Stimulated activated CD4-positive, alpha-beta T cell treated with anti-CD3 and anti-CD28 coated beads, TNF-alpha, amount 100 ng/mL, for 4 hours (primary cell): ENCODE results near the gene PKMYT1.
A peak's percentile ranks its signal among the peaks of the same experiment; 100 is the strongest.

Experiments used
- DNase-seq, 3 experiments: peaks; one replicate each; pipeline ENCODE4 v3.0.0-alpha.2; 2020; ENCODE audit warnings: low read depth in 3 of 3

The PKMYT1 gene

GRCh38 chr16:2973605-2974318 lies 6.5 kb downstream of the PKMYT1 start:
- DNase-seq = no peak

- DNase-seq = no peak
Observed at GRCh38 chr16:2973093-2973492, 7.2 kb downstream of the PKMYT1 start.

- DNase-seq = no peak
Observed at GRCh38 chr16:2971985-2972784, 8.1 kb downstream of the PKMYT1 start.

DNA sequence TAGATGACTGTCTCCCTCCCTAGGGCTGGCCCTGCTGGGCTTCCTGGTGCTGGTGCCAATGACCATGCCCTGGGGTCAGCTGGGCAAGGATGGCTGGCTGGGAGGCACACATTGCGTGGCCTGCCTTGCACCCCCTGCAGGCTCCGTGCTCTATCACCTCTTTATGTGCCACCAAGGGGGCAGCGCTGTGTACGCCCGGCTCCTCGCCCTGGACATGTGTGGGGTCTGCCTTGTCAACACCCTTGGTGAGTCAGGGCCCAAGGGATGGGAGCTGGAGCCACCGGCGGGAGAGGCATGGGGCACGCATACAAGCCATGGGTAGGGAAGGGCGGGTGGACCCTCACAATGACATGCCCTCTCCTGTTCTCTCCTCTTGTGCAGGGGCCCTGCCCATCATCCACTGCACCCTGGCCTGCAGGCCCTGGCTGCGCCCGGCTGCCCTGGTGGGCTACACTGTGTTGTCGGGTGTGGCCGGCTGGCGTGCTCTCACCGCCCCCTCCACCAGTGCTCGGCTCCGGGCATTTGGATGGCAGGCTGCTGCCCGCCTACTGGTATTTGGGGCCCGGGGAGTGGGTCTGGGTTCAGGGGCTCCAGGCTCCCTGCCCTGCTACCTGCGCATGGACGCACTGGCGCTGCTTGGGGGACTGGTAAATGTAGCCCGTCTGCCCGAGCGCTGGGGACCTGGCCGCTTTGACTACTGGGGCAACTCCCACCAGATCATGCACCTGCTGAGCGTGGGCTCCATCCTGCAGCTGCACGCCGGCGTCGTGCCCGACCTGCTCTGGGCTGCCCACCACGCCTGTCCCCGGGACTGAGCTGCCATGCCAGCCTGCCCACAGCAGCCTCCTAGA lies 8.9 kb downstream of the PKMYT1 start:
- DNase-seq = no peak

DNA sequence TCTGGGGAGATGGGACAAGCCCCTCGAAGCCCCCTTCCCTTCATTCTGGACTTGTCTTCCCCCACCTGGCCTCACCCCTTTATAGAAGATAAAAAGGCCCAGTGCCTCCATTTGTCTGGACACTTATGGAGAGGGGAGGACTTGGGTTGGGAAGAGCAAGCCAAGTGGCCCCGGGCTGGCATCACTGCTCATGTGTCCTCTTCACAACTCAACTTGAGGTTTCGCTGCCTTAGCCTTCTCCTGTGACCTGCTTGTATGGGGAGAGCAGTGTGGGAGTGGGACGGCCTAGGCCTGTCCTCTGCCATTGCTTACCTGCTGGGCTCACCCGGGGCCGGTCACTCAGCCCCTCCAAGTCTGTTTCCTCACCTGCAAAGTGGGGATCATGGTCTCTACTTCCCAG lies 9.7 kb downstream of the PKMYT1 start:
- DNase-seq = no peak

DNA sequence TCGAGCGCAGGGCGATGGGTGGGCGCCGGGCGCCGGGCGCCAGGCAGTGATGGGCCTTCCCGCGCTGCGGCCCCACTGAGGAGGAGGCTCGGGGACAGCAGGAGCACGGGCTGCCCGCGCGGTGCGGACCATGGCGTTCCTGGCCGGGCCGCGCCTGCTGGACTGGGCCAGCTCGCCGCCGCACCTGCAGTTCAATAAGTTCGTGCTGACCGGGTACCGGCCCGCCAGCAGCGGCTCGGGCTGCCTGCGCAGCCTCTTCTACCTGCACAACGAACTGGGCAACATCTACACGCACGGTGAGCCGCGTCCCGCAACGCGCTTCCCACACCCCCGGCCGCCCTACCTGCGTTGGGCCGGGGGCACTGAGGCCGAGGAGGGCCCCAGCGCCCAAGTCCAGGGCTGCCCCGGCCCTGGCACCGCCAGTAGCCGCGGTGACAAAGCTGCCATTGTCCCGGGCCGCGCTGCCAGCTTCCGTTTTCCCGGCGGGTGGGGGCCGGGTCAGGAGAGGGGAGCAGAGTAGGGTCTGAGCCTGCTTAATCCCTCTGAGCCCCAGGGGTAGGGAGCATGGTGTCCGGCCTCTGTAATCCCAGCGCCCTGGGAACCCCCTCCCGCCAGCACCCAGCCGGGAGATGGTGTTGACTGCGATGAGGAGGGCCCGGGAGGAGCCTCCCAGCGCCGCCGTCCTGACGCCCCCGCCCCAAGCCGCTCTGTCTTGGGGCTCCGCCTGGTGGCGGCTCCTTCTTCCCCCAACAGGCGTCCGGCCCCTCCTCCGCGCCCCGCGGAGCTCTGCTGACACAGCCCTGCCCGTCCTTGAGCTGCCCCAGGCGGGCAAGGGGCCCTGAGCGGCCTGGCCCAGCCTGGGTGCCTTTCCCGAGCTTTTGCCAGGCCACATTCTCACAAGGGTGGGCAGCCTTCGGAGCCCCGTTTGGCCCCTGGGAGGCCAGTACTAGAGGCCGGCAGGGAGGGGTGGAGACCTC lies 10.4 kb downstream of the PKMYT1 start:
- peak; percentile 50 to 55 (median 50) for DNase-seq

DNA sequence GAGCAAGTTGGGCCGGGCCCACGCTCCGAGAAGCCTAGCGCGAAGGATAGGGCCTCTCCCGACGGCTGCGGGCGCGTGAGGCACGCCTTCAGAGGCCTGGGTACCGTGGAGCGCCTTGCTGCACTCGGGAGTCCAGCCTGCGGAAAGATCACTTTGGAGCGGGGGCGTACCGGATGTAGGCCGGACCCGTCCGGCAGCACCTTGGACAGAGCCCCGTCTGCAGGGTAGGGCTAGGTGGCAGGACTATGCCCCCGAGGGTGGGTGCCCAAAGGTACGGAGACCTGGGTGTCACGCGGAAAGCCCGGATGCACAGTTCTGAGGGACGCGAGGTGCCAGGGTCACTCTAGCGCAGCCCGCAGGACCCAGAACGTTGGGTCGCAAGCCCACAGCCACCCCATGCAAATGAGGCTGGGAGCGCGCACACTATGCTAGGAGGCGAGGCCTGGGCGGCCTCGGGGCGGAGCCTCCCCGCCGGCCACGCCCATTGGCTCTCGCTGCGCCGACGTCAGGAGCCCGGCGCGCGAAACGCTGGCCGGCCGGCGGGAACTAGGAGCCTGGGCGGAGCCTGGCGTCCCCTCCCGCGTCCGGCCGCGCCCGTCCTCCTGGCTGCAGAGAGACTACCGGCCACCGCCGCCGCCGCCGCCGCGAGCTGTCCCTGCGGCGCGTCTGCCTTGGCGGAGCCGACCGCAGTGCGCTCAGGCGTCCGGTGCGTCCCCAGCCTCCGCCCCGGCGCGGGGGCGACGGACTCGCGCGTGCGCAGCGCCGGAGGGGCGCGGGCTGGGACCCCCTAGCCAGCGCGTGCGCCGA lies 11.3 kb downstream of the PKMYT1 start, which contains the start of gene PAQR4:
PAQR4 (plus strand) TSS at position 611 of the 807 bp plus-strand sequence. CDS start 327 bp downstream, outside the sequence.
- peak; percentile 58 to 64 (median 58) for DNase-seq

DNA sequence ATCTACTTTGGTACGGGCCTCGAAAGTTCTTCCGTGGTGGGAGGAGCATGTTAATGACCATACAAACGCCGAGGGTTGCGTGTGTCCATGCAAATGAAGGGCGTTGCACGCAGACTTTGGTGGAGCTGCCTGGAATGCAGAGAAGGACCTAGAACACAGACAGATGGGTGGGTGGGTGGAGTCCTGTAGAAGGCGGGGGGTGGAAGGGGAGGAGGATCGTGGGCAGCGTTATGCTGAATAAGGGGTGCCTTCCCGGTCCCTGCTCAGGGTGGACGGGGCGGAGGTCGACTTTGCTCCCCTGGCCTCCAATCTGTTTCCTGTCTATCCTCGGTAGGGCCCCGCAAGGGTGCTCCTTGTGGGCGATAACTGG lies 11.9 kb downstream of the PKMYT1 start:
- DNase-seq = no peak

GRCh38 chr16:2967721-2968161 lies 12.5 kb downstream of the PKMYT1 start:
- no peak for DNase-seq

GRCh38 chr16:2967211-2967631 lies 13.0 kb downstream of the PKMYT1 start:
- DNase-seq = no peak

DNA sequence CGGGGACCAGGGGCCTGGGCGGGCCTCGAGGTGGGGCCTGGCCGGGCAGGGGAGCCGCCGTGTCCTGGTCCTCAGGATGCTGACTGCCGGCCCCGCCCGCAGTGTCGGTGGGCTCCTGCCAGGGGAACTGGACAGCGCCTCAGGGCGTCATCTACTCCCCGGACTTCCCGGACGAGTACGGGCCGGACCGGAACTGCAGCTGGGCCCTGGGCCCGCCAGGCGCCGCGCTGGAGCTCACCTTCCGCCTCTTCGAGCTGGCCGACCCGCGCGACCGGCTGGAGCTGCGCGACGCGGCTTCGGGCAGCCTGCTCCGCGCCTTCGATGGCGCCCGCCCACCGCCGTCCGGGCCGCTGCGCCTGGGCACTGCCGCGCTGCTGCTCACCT lies 13.4 kb downstream of the PKMYT1 start:
- no peak for DNase-seq

DNA sequence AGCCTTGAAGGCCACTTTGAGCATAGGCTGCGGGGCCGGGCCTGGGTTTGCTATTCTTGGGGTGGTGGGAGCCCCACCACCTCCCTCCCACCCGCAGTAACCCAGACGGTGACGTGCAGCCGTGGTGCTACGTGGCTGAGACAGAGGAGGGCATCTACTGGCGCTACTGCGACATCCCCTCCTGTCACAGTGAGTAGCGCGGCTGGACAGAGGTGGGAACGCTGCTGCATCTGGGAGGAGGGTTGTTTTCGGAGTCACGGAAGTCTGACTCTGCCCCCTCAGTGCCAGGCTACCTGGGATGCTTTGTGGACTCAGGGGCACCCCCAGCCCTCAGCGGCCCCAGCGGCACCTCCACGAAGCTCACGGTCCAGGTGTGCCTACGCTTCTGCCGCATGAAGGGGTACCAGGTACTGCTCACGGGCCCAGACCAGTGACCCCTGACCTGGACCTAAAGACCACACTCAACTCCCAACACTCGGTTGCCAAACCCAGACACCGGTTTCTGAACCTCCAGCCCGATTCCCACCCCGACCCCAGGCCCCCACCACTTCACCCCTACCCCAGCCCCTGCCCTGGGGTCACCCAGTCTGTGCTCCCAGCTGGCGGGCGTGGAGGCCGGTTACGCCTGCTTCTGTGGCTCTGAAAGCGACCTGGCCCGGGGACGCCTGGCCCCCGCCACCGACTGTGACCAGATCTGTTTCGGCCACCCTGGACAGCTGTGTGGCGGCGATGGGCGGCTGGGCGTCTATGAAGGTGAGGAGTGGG lies 14.0 kb downstream of the PKMYT1 start:
- DNase-seq = no peak

DNA sequence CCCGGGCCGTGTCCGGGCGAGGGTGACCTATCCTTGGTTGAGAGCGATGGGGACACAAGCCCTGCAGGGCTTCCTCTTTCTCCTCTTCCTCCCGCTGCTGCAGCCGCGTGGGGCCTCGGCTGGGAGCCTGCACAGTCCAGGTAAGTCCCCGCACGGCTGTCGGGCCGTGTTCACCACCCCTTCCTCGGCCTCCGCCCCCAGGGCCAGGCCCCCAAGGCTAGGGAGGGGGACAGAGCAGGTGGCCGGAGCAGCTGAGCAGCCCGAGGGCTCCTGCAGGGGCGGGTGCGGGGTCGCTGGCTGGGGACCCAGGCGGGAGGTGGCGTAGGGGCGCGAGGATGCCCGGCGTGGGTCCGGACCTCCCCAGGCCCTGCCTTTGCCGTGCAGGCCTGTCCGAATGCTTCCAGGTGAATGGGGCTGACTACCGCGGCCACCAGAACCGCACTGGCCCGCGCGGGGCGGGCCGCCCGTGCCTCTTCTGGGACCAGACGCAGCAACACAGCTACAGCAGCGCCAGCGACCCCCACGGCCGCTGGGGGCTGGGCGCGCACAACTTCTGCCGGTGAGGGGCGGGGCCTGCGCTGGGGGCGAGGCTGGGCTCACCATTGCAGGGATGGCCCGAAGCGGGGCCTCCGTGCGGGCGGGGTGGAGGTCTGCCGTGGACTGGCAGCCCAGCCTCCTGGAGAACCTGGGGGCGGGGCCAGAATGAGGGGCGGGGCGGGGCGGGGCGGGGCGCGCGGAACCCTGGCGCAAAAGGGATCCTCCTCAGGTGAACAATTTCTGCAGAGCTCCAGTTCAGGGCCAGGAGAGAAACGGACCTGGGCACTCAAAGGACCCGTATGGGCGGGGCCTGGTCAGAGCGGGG lies 15.5 kb downstream of the PKMYT1 start:
- DNase-seq = peak in 1 of 3 experiments; percentile 38

DNA sequence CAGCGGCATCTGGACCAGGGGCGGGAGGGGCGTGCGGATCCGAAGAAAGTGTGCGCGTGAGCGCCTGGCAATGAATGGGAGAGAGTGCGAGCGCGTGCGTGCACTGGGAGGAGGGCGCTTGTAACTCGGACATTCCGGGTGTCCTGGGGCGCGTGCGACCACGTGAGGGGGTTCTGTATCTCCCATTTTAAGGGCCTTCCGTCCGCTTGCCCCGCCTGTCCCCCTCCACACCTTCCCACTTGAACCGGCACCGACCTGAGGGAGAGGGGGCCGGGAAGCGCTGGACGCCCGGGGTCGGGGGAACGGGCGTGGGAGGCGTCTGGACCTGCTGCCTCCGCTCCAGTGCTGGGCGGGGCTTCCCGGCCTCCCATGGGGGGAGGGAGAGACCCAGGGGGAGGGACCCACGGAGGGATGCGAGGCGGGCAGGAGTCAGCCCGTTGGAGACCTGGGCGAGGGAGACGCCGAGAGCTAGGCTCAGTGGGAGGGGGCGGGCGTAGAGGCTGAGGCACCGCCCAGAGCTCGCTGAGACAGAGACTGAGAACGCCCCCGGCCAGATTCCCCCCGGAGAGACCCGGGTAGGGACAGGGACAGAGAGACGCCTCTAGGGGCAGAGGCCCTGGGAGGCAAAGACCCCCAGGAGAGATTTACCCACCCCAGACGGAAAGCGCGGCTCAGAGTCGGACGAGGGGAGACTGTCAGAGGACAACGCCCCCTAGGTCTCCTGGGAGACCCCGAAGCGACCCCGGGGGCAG lies 16.3 kb downstream of the PKMYT1 start, which contains the start of gene KREMEN2:
KREMEN2 (plus strand) TSS at position 553 of the 752 bp plus-strand sequence. CDS start 246 bp downstream, outside the sequence.
- peak in 1 of 3 experiments; percentile 42 for DNase-seq

- peak in 2 of 3 experiments; percentile 45 to 48 for DNase-seq
Observed at GRCh38 chr16:2963074-2963722, 17.0 kb downstream of the PKMYT1 start.

DNA sequence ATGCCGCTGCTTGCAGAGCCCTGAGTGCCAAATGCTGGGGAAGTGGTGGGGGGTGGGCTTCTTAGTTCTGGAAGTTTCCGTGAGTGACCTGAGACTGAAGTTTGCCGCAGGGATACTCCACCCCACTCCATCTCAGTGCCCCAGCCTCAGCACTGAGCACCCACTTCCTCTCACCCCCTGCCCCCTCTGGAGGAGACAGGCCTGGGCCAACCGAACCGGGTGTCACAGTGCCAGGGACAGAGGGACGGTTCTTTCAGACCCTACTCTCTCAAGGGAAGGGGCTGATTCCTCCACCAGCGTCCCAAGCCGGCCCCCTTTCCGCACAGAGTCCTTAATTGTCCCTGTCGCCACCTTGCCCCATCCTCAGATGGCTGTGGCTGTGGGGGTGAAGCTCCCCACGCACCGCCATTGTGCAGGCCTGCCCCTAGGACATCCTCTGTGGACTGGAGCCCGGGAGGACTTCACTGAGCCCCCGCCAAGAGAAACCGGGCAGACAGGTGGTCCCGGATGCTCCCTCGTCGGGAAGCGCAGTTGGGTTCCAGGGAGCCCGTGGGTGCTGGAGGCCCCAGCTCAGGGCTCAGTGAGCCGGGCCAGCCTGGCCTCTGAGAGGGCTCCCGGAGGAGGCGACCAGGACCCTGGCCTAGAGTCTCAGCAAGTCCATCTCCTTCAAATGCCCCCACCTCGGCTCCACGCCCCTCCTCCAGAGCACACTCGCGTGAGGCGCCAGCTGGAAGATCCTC lies 17.7 kb downstream of the PKMYT1 start:
- DNase-seq = no peak
